ENCODE data around the gene STMP1.

DNA sequence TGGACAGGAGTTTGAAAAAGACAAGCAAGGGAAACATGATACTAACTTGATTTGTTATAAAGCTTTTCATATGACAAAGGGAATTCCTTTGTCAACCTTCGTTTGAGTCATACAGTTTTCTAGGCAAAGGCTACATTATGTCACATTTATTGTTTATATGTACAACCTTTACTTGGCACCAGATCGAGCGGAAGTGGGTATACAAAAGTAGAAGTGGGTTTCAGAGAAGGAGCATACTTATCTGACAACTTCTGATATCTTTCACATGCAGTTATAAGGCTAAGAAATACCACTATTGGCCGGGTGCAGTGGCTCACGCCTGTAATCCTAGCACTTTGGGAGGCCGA lies 11.0 kb downstream of the STMP1 start:
- TF ChIP-seq POLR2A (IDR thresholded peaks at IDR 0.05) (no peak), CTCF (IDR thresholded peaks at IDR 0.05) (no peak)

Data from uterus (tissue), 2 donors.